ENCODE measurements around the gene NEO1. TPM values are rescaled to one million over a fixed set of nuclear protein-coding genes. Genes with fewer than 3 reads are reported as not detected.

Gene NEO1
- polyA plus RNA-seq, 1 donor from 2014 or later: 57.0 TPM

DNA sequence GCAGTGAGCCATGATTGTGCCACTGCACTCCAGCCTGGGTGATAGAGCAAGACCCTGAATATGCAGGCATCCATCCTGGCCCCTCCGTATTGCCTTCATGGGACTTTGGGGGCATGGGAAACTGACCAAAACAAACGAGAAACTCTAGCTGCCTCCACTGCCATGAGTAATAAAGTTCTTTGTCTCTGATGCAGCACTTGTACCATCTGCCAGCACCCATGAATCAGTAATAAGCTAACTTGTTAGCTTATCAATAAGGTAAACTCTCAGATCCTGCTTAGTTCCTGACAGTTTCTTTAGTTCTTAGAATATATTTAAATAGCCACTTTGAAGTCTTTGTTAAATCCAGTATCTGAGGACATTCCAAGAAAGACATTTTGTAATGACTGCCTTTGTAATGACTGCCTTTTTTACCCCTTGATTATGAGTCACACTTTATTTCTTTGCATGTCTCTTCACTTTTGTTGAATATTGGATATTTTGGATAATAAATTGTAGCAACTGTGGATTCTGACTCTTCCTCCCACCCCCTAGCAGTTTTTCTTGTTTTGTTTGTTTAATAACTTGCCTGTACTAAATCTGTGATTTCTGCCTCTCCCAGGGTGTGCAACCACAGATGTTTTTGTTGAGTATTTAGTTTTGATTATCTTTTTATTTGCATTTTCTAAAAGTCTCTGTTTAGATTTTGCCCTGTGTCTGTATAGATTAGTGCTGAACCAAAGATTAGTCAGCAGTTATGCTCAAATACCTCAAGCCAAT, 179.6 kb downstream of the NEO1 start:
- H3F3A ChIP-seq (ENCODE audit: insufficient read depth, low read length, poor library complexity, severe bottlenecking): no peaks in the 10 kb centered on the region
- no peaks in the 10 kb centered on the region for H3K9me3 ChIP-seq (ENCODE audit: low read length)
- H2AFZ ChIP-seq (ENCODE audit: low read depth, low read length): no peak overlapping the region
- peaks cover 8% of the 10 kb centered on the region for H3K36me3 ChIP-seq (ENCODE audit: insufficient read depth, low read length)
- TF ChIP-seq, protein P1, sequence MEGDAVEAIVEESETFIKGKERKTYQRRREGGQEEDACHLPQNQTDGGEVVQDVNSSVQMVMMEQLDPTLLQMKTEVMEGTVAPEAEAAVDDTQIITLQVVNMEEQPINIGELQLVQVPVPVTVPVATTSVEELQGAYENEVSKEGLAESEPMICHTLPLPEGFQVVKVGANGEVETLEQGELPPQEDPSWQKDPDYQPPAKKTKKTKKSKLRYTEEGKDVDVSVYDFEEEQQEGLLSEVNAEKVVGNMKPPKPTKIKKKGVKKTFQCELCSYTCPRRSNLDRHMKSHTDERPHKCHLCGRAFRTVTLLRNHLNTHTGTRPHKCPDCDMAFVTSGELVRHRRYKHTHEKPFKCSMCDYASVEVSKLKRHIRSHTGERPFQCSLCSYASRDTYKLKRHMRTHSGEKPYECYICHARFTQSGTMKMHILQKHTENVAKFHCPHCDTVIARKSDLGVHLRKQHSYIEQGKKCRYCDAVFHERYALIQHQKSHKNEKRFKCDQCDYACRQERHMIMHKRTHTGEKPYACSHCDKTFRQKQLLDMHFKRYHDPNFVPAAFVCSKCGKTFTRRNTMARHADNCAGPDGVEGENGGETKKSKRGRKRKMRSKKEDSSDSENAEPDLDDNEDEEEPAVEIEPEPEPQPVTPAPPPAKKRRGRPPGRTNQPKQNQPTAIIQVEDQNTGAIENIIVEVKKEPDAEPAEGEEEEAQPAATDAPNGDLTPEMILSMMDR (IDR thresholded peaks at IDR 0.05; ENCODE audit: poor library complexity, severe bottlenecking): no peak
- TF ChIP-seq MXI1 (conservative IDR thresholded peaks at IDR 0.05; ENCODE audit: poor library complexity, severe bottlenecking) (no peak), EZH2 (IDR thresholded peaks at IDR 0.05; ENCODE audit: borderline replicate concordance, insufficient read depth, low read length, poor library complexity, severe bottlenecking) (no peak), SMC3 (conservative IDR thresholded peaks at IDR 0.05; ENCODE audit: poor library complexity) (no peak), EP300 (conservative IDR thresholded peaks at IDR 0.05; ENCODE audit: poor library complexity, severe bottlenecking) (no peak), RAD21 (conservative IDR thresholded peaks at IDR 0.05) (no peak), TAF1 (IDR thresholded peaks at IDR 0.05; ENCODE audit: low read depth) (no peak), POLR2AphosphoS5 (IDR thresholded peaks at IDR 0.05) (no peak)
- TF ChIP-seq, protein P2, sequence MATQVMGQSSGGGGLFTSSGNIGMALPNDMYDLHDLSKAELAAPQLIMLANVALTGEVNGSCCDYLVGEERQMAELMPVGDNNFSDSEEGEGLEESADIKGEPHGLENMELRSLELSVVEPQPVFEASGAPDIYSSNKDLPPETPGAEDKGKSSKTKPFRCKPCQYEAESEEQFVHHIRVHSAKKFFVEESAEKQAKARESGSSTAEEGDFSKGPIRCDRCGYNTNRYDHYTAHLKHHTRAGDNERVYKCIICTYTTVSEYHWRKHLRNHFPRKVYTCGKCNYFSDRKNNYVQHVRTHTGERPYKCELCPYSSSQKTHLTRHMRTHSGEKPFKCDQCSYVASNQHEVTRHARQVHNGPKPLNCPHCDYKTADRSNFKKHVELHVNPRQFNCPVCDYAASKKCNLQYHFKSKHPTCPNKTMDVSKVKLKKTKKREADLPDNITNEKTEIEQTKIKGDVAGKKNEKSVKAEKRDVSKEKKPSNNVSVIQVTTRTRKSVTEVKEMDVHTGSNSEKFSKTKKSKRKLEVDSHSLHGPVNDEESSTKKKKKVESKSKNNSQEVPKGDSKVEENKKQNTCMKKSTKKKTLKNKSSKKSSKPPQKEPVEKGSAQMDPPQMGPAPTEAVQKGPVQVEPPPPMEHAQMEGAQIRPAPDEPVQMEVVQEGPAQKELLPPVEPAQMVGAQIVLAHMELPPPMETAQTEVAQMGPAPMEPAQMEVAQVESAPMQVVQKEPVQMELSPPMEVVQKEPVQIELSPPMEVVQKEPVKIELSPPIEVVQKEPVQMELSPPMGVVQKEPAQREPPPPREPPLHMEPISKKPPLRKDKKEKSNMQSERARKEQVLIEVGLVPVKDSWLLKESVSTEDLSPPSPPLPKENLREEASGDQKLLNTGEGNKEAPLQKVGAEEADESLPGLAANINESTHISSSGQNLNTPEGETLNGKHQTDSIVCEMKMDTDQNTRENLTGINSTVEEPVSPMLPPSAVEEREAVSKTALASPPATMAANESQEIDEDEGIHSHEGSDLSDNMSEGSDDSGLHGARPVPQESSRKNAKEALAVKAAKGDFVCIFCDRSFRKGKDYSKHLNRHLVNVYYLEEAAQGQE (IDR thresholded peaks at IDR 0.05; ENCODE audit: borderline replicate concordance): no peak
- H3K27ac ChIP-seq (ENCODE audit: low read length): no peak overlapping the region
- H3K9ac ChIP-seq (ENCODE audit: low read length): no peak overlapping the region
- no peaks in the 10 kb centered on the region for H3K79me2 ChIP-seq (replicated peaks; ENCODE audit: insufficient read depth, low read length)
- H4K20me1 ChIP-seq (ENCODE audit: insufficient read depth): no peaks in the 10 kb centered on the region
- no peak overlapping the region for H3K4me3 ChIP-seq (ENCODE audit: low read length)
- H3K4me2 ChIP-seq (ENCODE audit: low read length): no peak overlapping the region
- no peaks in the 10 kb centered on the region for H3K9me2 ChIP-seq (ENCODE audit: insufficient read depth, low read length)
- no peaks in the 10 kb centered on the region for H3K27me3 ChIP-seq (ENCODE audit: insufficient read depth, low read depth, low read length)

DNA sequence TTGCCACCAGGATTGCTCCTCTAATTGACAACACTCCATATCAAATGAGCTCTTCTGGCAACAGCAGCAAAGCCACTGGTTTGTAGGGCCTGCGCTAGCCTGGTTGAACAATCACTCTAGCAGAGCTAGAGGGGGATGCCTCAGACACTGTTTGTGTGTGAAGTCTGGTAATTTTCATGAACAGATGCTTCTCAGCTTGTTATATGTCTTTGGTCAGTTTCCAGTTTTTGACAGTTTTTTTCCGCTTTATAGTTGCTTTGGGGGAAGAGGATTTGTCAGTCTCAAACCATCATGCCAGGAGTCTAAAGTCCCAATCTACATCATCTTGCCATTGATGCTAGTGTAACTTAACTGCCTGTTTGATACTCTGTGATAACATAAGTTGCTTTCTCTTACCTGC, 180.5 kb downstream of the NEO1 start:
- Histone ChIP-seq H3K36me3 (ENCODE audit: insufficient read depth, low read length) (peaks cover 8% of the 10 kb centered on the region), H3K4me2 (ENCODE audit: low read length) (no peak overlapping the region), H3K9ac (ENCODE audit: low read length) (no peak overlapping the region), H3K9me2 (ENCODE audit: insufficient read depth, low read length) (no peaks in the 10 kb centered on the region), H3K79me2 (replicated peaks; ENCODE audit: insufficient read depth, low read length) (no peaks in the 10 kb centered on the region), H3K4me3 (ENCODE audit: low read length) (no peak overlapping the region), H4K20me1 (ENCODE audit: insufficient read depth) (no peaks in the 10 kb centered on the region), H3K27me3 (ENCODE audit: insufficient read depth, low read depth, low read length) (no peaks in the 10 kb centered on the region), H3K9me3 (ENCODE audit: low read length) (no peaks in the 10 kb centered on the region), H2AFZ (ENCODE audit: low read depth, low read length) (no peak overlapping the region), H3K27ac (ENCODE audit: low read length) (no peak overlapping the region), H3F3A (ENCODE audit: insufficient read depth, low read length, poor library complexity, severe bottlenecking) (no peaks in the 10 kb centered on the region)
- no peak for TF ChIP-seq SMC3 (conservative IDR thresholded peaks at IDR 0.05; ENCODE audit: poor library complexity)
- no peak for TF ChIP-seq POLR2AphosphoS5 (IDR thresholded peaks at IDR 0.05)
- TF ChIP-seq RAD21 (conservative IDR thresholded peaks at IDR 0.05): no peak
- no peak for TF ChIP-seq EZH2 (IDR thresholded peaks at IDR 0.05; ENCODE audit: borderline replicate concordance, insufficient read depth, low read length, poor library complexity, severe bottlenecking)
- TF ChIP-seq, protein P2 (IDR thresholded peaks at IDR 0.05; ENCODE audit: borderline replicate concordance): no peak
- TF ChIP-seq, protein P1 (IDR thresholded peaks at IDR 0.05; ENCODE audit: poor library complexity, severe bottlenecking): no peak

All from neural cell (in vitro differentiated cells).